Measurements from ENCODE around the gene PKD2.
A peak's percentile ranks its signal among the peaks of the same experiment; 100 is the strongest.

The PKD2 gene

DNA sequence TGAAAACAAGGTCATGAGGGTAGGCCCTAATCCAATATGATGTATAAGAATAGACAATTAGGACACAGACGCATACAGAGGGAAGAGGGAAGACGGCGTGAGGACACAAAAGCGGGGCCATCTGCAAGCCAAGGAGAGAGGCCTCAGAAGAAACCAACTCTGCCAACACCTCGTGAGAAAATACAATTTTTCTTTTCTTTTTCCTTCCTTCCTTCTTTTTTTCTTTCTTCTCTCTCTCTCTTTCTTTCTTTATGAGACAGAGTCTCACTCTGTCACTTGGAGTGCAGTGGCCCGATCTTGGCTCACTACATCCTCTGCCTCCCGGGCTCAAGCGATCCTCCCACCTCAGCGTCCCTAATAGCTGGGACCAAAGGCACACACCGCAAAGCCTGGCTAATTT is 1.5 kb upstream of the PKD2 start:
- H3K4me3 ChIP-seq (ENCODE audit: low read depth, low read length), result no peak overlapping the region
- TF ChIP-seq CTCF (IDR thresholded peaks at IDR 0.05; ENCODE audit: low read depth, low read length), result no peak

DNA sequence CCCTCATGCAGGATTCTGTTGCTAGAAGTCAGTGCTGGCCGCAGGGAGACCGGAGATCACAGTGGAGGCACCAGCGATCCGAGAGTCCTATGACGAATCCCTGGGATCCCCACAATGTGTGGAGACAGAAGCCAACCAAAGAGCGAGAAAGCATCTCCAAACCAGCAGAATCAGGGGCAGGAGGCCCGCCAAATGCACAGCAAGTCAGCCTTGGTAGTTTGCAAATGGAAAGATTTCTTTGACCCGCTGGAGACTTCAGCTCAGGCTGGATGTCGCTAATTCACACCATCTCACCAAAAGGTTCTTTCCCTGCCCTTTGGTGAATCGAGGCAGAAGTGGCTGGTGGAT is 505 bp upstream of the PKD2 start:
- peak overlapping the region; percentile 78 for H3K4me3 ChIP-seq (ENCODE audit: low read depth, low read length)
- no peak for TF ChIP-seq CTCF (IDR thresholded peaks at IDR 0.05; ENCODE audit: low read depth, low read length)

DNA sequence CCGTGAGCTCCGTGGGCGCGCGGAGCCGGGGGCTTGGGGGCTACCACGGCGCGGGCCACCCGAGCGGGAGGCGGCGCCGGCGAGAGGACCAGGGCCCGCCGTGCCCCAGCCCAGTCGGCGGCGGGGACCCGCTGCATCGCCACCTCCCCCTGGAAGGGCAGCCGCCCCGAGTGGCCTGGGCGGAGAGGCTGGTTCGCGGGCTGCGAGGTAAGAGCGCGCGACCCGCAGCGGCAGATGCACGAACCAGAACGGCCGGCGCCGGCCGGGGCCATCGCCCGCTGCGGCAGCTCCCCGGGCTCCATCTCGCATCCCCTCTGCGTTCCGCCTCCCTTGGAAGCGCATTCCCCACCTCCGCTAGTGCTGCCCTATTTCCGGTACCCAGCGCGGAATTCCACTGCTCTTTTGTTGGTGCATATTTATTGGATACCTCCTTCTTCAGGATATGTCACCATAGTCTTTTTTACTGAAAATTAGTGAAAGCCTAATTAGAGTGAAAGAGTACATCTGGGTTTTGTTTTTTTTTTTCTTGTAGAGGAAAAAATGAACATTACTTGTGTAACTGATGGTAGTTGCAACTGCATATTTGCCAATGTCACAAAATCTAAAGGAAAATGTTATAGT is 797 bp downstream of the PKD2 start:
- no peak for TF ChIP-seq CTCF (IDR thresholded peaks at IDR 0.05; ENCODE audit: low read depth, low read length)
- peak overlapping the region; percentile 78 for H3K4me3 ChIP-seq (ENCODE audit: low read depth, low read length)

GRCh38 chr4:88008743-88009171 is 1.3 kb downstream of the PKD2 start:
- no peak for TF ChIP-seq CTCF (IDR thresholded peaks at IDR 0.05; ENCODE audit: low read depth, low read length)
- H3K4me3 ChIP-seq (ENCODE audit: low read depth, low read length), result peak overlapping the region; percentile 78

GRCh38 chr4:88009871-88010270 is 2.4 kb downstream of the PKD2 start:
- peak overlapping the region; percentile 78; the same call in 1 of the 2 replicates for H3K4me3 ChIP-seq (ENCODE audit: low read depth, low read length)
- no peak for TF ChIP-seq CTCF (IDR thresholded peaks at IDR 0.05; ENCODE audit: low read depth, low read length)

DNA sequence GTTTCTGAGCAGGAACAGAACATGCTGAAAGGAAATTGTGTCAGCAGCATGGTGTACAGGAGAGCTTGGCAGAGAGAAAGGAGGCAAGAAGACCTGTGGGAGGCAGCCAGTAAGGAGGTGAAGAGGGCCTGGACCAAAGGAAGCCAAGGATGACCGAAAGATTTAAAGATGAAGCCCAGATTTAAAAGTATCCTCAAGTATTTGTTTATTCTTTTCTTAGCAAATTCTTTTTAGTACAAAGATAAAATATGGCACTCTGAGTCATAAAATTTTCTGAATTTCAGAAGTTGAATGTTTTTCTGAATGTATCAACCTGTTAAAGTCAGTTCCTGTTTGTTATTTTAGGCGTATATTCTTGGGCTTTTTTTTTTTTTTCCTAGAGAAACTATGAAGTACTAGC is 3.5 kb downstream of the PKD2 start:
- H3K4me3 ChIP-seq (ENCODE audit: low read depth, low read length), result no peak overlapping the region
- no peak for TF ChIP-seq CTCF (IDR thresholded peaks at IDR 0.05; ENCODE audit: low read depth, low read length)

- no peak for TF ChIP-seq CTCF (IDR thresholded peaks at IDR 0.05; ENCODE audit: low read depth, low read length)
- no peak overlapping the region for H3K4me3 ChIP-seq (ENCODE audit: low read depth, low read length)
Measured at GRCh38 chr4:88012647-88013046, 5.2 kb downstream of the PKD2 start.
